GM18907 (cell line): ENCODE measurements around the gene GRN.
A peak's percentile ranks its signal among the peaks of the same experiment; 100 is the strongest.

Source experiments
- ATAC-seq: cut with Tn5 transposase; IDR thresholded peaks from one replicate; pipeline ENCODE4 v1.9.1; 2021; ENCODE audit warnings: mild to moderate bottlenecking, moderate library complexity; ENCODE audit not compliant: unreplicated experiment

The GRN gene

GRCh38 chr17:44346064-44346844 lies 1.2 kb downstream of the GRN start:
- no peak for ATAC-seq

GRCh38 chr17:44347206-44348055 lies 2.3 kb downstream of the GRN start:
- peak; percentile 10 for ATAC-seq

GRCh38 chr17:44348234-44348987 lies 3.3 kb downstream of the GRN start:
- ATAC-seq = peak; percentile 38

- ATAC-seq = no peak
These were observed 3.9 kb downstream of the GRN start for GRCh38 chr17:44348988-44349364.

GRCh38 chr17:44349553-44350070 lies 4.5 kb downstream of the GRN start:
- ATAC-seq = no peak

GRCh38 chr17:44350733-44351226 lies 5.7 kb downstream of the GRN start:
- ATAC-seq = no peak

- ATAC-seq = no peak
These were observed 6.4 kb downstream of the GRN start for GRCh38 chr17:44351464-44351863.

- ATAC-seq = no peak
These were observed 7.1 kb downstream of the GRN start for GRCh38 chr17:44351961-44352827.

GRCh38 chr17:44352828-44353671 lies 7.9 kb downstream of the GRN start:
- no peak for ATAC-seq

GRCh38 chr17:44353672-44354331 lies 8.7 kb downstream of the GRN start:
- ATAC-seq = no peak

GRCh38 chr17:44354582-44355561 lies 9.8 kb downstream of the GRN start:
- ATAC-seq = no peak

- ATAC-seq = no peak
These were observed 10.6 kb downstream of the GRN start for GRCh38 chr17:44355642-44356099.

GRCh38 chr17:44356241-44356640 lies 11.1 kb downstream of the GRN start:
- no peak for ATAC-seq

GRCh38 chr17:44358066-44358465 lies 13.0 kb downstream of the GRN start:
- ATAC-seq = no peak

- no peak for ATAC-seq
These were observed 13.9 kb downstream of the GRN start for GRCh38 chr17:44359006-44359405.

- no peak for ATAC-seq
These were observed 14.5 kb downstream of the GRN start for GRCh38 chr17:44359458-44360143.

GRCh38 chr17:44360144-44360533 lies 15.0 kb downstream of the GRN start:
- no peak for ATAC-seq
